Measurements from ENCODE around the gene SNX10.

SNX10 gene

DNA sequence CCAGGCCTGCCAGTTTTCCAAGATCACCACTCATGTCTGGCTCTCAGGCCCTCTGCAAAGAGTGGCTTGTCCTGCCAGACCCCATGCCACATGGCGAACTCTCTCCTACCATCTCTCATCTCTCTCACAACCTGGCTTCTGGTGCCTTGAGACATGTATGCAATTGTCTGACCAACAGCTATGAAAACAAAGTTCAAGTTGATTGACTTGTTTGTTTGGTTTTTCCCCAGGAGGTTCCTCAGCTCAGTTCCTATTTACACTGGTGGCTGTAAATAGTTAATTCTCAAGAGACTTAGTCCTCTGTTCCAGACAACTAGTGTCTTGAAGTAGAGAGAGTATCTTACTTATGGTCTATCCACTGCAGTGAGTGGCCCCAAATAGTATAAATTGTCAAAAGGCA lies 131.8 kb downstream of the SNX10 start:
- Histone ChIP-seq H4K12ac (ENCODE audit: low read depth, low read length) (no peak overlapping the region), H3K18ac (ENCODE audit: low read length) (no peak overlapping the region), H3K4me3 (ENCODE audit: low read depth, low read length) (no peak overlapping the region), H3K23ac (ENCODE audit: low read length) (no peak overlapping the region), H2AFZ (ENCODE audit: insufficient read depth, low read length, poor library complexity) (no peak overlapping the region), H3K4me2 (ENCODE audit: low read length) (no peak overlapping the region), H2BK5ac (ENCODE audit: low read depth, low read length, poor library complexity) (no peak overlapping the region), H2BK120ac (ENCODE audit: insufficient read depth, low read length, poor library complexity) (no peak overlapping the region), H3K9me3 (ENCODE audit: insufficient read depth, low read depth, low read length) (no peaks in the 10 kb centered on the region), H3K36me3 (ENCODE audit: control insufficient read depth in 1 of 2, insufficient read depth in 2 of 2, low read length in 2 of 2) (no peaks in the 10 kb centered on the region), H3K9ac (ENCODE audit: low read length) (no peak overlapping the region), H4K8ac (ENCODE audit: low read depth, low read length) (no peak overlapping the region), H3K4ac (ENCODE audit: low read depth, low read length) (no peak overlapping the region), H4K91ac (ENCODE audit: low read depth, low read length) (no peak overlapping the region), H2BK12ac (ENCODE audit: low read length) (no peak overlapping the region), H2AK5ac (ENCODE audit: low read length) (no peak overlapping the region), H3K4me1 (ENCODE audit: control insufficient read depth in 1 of 2, insufficient read depth in 2 of 2, low read length in 2 of 2) (no peaks in the 10 kb centered on the region), H3K79me1 (ENCODE audit: low read length) (no peaks in the 10 kb centered on the region), H3K14ac (ENCODE audit: low read length) (no peak overlapping the region), H3K27me3 (ENCODE audit: insufficient read depth, low read length) (no peaks in the 10 kb centered on the region), H3K79me2 (ENCODE audit: control insufficient read depth, insufficient read depth, low read length, poor library complexity) (no peaks in the 10 kb centered on the region), H3K27ac (ENCODE audit: low read depth, low read length) (no peak overlapping the region)
- DNase-seq, result no peak
- WGBS (ENCODE audit: extremely low coverage, insufficient coverage, insufficient read length), result no CpG with 5 or more reads among the region's 1 CpG

All from trophoblast cell (in vitro differentiated cells and primary cell).